Fibroblast of skin of left biceps (primary cell): Measurements from ENCODE around the gene VDR.

Experiments used
- DNase-seq, 2 experiments: peaks; one replicate each; pipeline ENCODE4 v3.0.0-alpha.2; 2013; ENCODE audit warnings: low read depth in 2 of 2

Gene VDR

GRCh38 chr12:47904713-47905709, at the start of gene VDR:
Gene VDR (minus strand): TSS chr12:47904994. CDS start chr12:47879113, 25,881 bp downstream.
- peak in 1 of 2 experiments; percentile 22 for DNase-seq

GRCh38 chr12:47954058-47954457, 49.3 kb upstream of the VDR start:
- no peak for DNase-seq

GRCh38 chr12:47950856-47951468, 46.2 kb upstream of the VDR start:
- DNase-seq = no peak

GRCh38 chr12:47949441-47950341, 44.9 kb upstream of the VDR start:
- peak; percentile 33 to 47 for DNase-seq

GRCh38 chr12:47947341-47947740, 42.5 kb upstream of the VDR start:
- DNase-seq = no peak

- no peak for DNase-seq
Observed at GRCh38 chr12:47946413-47947323, 41.9 kb upstream of the VDR start.

- no peak for DNase-seq
Observed at GRCh38 chr12:47945341-47945728, 40.5 kb upstream of the VDR start.

GRCh38 chr12:47944685-47945340, 40.0 kb upstream of the VDR start:
- no peak for DNase-seq

- no peak for DNase-seq
Observed at GRCh38 chr12:47943623-47944340, 39.0 kb upstream of the VDR start.

- DNase-seq = no peak
Observed at GRCh38 chr12:47942614-47943225, 37.9 kb upstream of the VDR start.

- no peak for DNase-seq
Observed at GRCh38 chr12:47941871-47942613, 37.2 kb upstream of the VDR start.

GRCh38 chr12:47941475-47941780, 36.6 kb upstream of the VDR start:
- no peak for DNase-seq

- no peak for DNase-seq
Observed at GRCh38 chr12:47940773-47941474, 36.1 kb upstream of the VDR start.

- DNase-seq = no peak
Observed at GRCh38 chr12:47939009-47939601, 34.3 kb upstream of the VDR start.

GRCh38 chr12:47938594-47938993, 33.8 kb upstream of the VDR start:
- no peak for DNase-seq

GRCh38 chr12:47938093-47938492, 33.3 kb upstream of the VDR start:
- no peak for DNase-seq

GRCh38 chr12:47935184-47935583, 30.4 kb upstream of the VDR start:
- DNase-seq = peak; percentile 41 to 46

GRCh38 chr12:47931187-47931586, 26.4 kb upstream of the VDR start:
- no peak for DNase-seq
